DND-41 (cell line): Measurements from ENCODE around the gene CTDP1.

Source experiments
- EZH2 ChIP-seq: IDR thresholded peaks from 3 replicates; pipeline ENCODE4 v1.6.1; 2012; ENCODE audit warnings: borderline replicate concordance, low read depth, mild to moderate bottlenecking, moderate library complexity, low read length, inconsistent platforms; ENCODE audit not compliant: severe bottlenecking
- TF ChIP-seq, protein P1 (sequence below): IDR thresholded peaks from 2 replicates; pipeline ENCODE4 v1.5.1; 2012; ENCODE audit warnings: borderline replicate concordance, low read length, moderate library complexity, mild to moderate bottlenecking; ENCODE audit not compliant: poor library complexity, severe bottlenecking; ENCODE audit errors: extremely low read depth

DNA sequence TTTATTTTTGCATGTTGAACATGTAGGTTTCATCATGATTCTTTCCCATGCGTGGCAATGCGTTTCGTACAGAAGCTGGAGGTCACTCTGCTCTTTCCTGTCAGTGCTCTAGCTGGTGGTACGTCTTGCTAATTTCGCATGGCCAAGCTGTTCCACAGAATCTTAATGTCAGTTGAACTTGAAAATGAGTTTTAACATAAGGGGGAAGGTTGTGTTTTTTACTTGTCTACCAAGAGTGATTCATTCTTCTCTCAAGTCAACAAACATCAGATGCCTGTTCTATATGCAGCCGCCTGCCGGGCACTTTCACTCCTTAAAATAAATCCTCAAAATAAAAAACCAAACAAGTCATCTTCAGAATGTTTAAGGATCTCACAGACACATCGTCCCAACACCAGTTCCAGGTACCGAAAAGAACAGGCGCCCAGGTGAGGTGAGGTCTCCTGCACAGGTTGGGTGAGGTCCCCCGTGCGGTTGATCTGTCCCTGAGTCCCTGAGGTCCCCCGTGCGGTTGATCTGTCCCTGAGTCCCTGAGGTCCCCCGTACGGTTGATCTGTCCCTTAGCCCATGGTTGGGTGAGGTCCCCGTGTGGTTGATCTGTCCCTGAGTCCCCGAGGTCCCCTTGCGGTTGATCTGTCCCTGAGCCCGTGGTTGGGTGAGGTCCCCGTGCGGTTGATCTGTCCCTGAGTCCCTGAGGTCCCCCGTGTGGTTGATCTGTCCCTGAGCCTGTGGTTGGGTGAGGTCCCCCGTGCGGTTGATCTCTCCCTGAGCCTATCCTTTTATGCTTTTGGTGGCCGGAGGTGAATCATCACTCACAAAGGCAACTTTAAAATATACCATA, 61.1 kb downstream of the CTDP1 start:
- TF ChIP-seq, protein P1, sequence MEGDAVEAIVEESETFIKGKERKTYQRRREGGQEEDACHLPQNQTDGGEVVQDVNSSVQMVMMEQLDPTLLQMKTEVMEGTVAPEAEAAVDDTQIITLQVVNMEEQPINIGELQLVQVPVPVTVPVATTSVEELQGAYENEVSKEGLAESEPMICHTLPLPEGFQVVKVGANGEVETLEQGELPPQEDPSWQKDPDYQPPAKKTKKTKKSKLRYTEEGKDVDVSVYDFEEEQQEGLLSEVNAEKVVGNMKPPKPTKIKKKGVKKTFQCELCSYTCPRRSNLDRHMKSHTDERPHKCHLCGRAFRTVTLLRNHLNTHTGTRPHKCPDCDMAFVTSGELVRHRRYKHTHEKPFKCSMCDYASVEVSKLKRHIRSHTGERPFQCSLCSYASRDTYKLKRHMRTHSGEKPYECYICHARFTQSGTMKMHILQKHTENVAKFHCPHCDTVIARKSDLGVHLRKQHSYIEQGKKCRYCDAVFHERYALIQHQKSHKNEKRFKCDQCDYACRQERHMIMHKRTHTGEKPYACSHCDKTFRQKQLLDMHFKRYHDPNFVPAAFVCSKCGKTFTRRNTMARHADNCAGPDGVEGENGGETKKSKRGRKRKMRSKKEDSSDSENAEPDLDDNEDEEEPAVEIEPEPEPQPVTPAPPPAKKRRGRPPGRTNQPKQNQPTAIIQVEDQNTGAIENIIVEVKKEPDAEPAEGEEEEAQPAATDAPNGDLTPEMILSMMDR, result no peak
- no peak for TF ChIP-seq EZH2
